ENCODE measurements around the gene TSACC. TPM values are rescaled to one million over a fixed set of nuclear protein-coding genes. Genes with fewer than 3 reads are reported as not detected.
A peak's percentile ranks its signal among the peaks of the same experiment; 100 is the strongest.
"Not testable (repeated sequence)": the region's sequence is repeated elsewhere in the genome, so short reads cannot be mapped to it uniquely, and the experiment has no call there.

TSACC gene
- total RNA-seq, 1 donor from 2014 or later: 0.63 TPM

GRCh38 chr1:156310962-156311361 lies 27.4 kb upstream of the TSACC start:
- Mint-ChIP-seq H3K4me3 (no peak overlapping the region), H3K4me1 (ENCODE audit: unreplicated experiment) (no peaks in the 10 kb centered on the region), H3K36me3 (peaks cover 24% of the 10 kb centered on the region), H3K9me3 (no peaks in the 10 kb centered on the region), H3K27me3 (no peaks in the 10 kb centered on the region), H3K27ac (no peak overlapping the region)
- DNase-seq (ENCODE audit: extremely low spot score, unreplicated experiment): no peak
- TF ChIP-seq, protein P1, sequence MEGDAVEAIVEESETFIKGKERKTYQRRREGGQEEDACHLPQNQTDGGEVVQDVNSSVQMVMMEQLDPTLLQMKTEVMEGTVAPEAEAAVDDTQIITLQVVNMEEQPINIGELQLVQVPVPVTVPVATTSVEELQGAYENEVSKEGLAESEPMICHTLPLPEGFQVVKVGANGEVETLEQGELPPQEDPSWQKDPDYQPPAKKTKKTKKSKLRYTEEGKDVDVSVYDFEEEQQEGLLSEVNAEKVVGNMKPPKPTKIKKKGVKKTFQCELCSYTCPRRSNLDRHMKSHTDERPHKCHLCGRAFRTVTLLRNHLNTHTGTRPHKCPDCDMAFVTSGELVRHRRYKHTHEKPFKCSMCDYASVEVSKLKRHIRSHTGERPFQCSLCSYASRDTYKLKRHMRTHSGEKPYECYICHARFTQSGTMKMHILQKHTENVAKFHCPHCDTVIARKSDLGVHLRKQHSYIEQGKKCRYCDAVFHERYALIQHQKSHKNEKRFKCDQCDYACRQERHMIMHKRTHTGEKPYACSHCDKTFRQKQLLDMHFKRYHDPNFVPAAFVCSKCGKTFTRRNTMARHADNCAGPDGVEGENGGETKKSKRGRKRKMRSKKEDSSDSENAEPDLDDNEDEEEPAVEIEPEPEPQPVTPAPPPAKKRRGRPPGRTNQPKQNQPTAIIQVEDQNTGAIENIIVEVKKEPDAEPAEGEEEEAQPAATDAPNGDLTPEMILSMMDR (conservative IDR thresholded peaks at IDR 0.05): no peak

- Mint-ChIP-seq H3K9me3 (no peaks in the 10 kb centered on the region), H3K4me1 (ENCODE audit: unreplicated experiment) (no peaks in the 10 kb centered on the region), H3K27me3 (no peaks in the 10 kb centered on the region), H3K4me3 (no peak overlapping the region), H3K36me3 (peaks cover 18% of the 10 kb centered on the region), H3K27ac (no peak overlapping the region)
- TF ChIP-seq, protein P1 (conservative IDR thresholded peaks at IDR 0.05): no peak
- DNase-seq (ENCODE audit: extremely low spot score, unreplicated experiment): no peak
Observed at GRCh38 chr1:156316909-156317308, 21.4 kb upstream of the TSACC start.

DNA sequence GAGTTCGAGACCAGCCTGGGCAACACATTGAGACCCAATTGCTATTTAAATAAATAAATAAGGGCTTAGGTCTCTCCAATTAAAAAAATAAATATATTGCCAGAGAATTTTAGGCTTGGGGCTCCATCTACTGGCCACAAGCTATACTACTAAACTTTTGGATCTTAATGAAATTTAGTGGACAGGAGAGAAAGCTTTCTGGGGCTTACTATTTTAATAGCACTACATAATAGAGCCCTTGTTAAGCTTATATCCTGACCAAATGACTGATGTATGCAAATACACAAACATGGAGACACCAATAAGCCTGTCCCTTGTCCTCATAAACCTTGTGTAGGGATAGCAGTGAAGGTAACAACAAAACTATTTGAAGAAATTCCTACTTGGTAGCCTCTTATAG lies 18.7 kb upstream of the TSACC start:
- H3K27me3 Mint-ChIP-seq: no peaks in the 10 kb centered on the region
- no peak overlapping the region for H3K4me3 Mint-ChIP-seq
- TF ChIP-seq, protein P1 (conservative IDR thresholded peaks at IDR 0.05): peak; percentile 78
- H3K4me1 Mint-ChIP-seq (ENCODE audit: unreplicated experiment): no peaks in the 10 kb centered on the region
- no peak for DNase-seq (ENCODE audit: extremely low spot score, unreplicated experiment)
- peaks cover 15% of the 10 kb centered on the region for H3K36me3 Mint-ChIP-seq
- H3K9me3 Mint-ChIP-seq: no peaks in the 10 kb centered on the region
- H3K27ac Mint-ChIP-seq: no peak overlapping the region

DNA sequence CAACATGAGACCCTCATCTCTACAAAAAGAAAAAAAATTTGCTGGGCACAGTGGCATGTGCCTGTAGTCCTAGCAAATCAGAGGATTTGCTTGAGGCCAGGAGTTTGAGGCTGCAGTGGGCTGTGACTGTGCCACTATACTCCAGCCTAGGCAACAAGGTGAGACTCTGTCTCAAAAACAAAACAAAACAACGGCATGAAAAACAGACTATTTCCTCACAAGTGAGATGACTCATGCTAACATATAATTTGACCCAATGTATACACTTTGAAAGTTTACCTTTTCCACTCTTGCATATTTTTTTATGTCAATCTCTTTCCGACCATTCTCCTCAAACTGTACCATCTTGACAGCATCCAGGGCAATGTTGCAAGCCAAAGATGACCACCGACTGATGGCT lies 17.8 kb upstream of the TSACC start:
- H3K27ac Mint-ChIP-seq: no peak overlapping the region
- H3K9me3 Mint-ChIP-seq: no peaks in the 10 kb centered on the region
- DNase-seq (ENCODE audit: extremely low spot score, unreplicated experiment): no peak
- TF ChIP-seq, protein P1 (conservative IDR thresholded peaks at IDR 0.05): no peak
- H3K4me3 Mint-ChIP-seq: no peak overlapping the region
- H3K36me3 Mint-ChIP-seq: peaks cover 19% of the 10 kb centered on the region
- H3K4me1 Mint-ChIP-seq (ENCODE audit: unreplicated experiment): no peaks in the 10 kb centered on the region
- H3K27me3 Mint-ChIP-seq: no peaks in the 10 kb centered on the region

DNA sequence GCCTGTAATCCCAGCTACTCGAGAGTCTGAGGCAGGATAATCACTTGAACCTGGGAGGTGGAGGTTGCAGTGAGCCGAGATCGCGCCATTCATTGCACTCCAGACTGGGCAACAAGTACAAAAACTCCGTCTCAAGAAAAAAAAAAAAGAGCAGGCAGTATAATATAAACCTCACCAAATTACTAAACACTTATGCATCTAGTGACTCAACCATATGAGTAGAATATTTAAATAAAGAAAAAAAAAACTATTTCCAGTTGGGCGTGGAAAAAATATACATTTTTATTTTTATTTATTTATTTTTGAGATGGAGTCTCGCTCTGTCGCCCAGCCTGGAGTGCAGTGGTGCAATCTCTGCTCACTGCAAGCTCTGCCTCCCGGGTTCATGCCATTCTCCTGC lies 15.1 kb upstream of the TSACC start:
- not testable (repeated sequence) for H3K4me3 Mint-ChIP-seq

GRCh38 chr1:156336242-156336641 lies 2.1 kb upstream of the TSACC start:
- Mint-ChIP-seq H3K27me3 (no peaks in the 10 kb centered on the region), H3K4me1 (ENCODE audit: unreplicated experiment) (peaks cover 24% of the 10 kb centered on the region), H3K9me3 (no peaks in the 10 kb centered on the region), H3K36me3 (peaks cover 15% of the 10 kb centered on the region), H3K27ac (peak overlapping the region; percentile 40), H3K4me3 (peak overlapping the region; percentile 99)
- TF ChIP-seq, protein P1 (conservative IDR thresholded peaks at IDR 0.05): peak; percentile 51
- DNase-seq (ENCODE audit: extremely low spot score, unreplicated experiment): no peak

More for the DNA sequence above, 15.1 kb upstream of the TSACC start:
- H3K27ac Mint-ChIP-seq; H3K4me1 Mint-ChIP-seq (ENCODE audit: unreplicated experiment); DNase-seq (ENCODE audit: extremely low spot score, unreplicated experiment); H3K27me3 Mint-ChIP-seq; H3K9me3 Mint-ChIP-seq: not testable (repeated sequence)
- H3K36me3 Mint-ChIP-seq: peaks cover 12% of the 10 kb centered on the region
